ENCODE results near the gene TSPAN19. TPM values are rescaled to one million over a fixed set of nuclear protein-coding genes. Genes with fewer than 3 reads are reported as not detected.

Gene TSPAN19
- total and polyA plus RNA-seq, 2 of the 13 experiments (the other 11 are each of a cell fraction or from before 2014, with no cell fraction given): not detected

GRCh38 chr12:84986117-84986516, 50.0 kb downstream of the TSPAN19 start:
- Histone ChIP-seq H3K79me2 (ENCODE audit: insufficient read depth, low read length) (no peaks in the 10 kb centered on the region), H3K4me3 (replicated peaks in 1 of 3; ENCODE audit: insufficient read depth in 1 of 3, low read depth in 2 of 3, low read length in 3 of 3) (no peak overlapping the region), H3K9ac (ENCODE audit: insufficient read depth, low read depth, low read length) (no peak overlapping the region), H3K9me3 (ENCODE audit: low read length) (no peaks in the 10 kb centered on the region), H3K4me1 (ENCODE audit: insufficient read depth, low read length) (no peaks in the 10 kb centered on the region), H3K27me3 (ENCODE audit: control insufficient read depth in 1 of 2, insufficient read depth in 2 of 2, low read length in 2 of 2) (no peaks in the 10 kb centered on the region), H3K27ac (ENCODE audit: extremely low read length, insufficient read depth, low read length) (no peak overlapping the region), H4K20me1 (ENCODE audit: insufficient read depth, low read length) (no peaks in the 10 kb centered on the region), H2AFZ (ENCODE audit: low read length) (no peak overlapping the region), H3K4me2 (ENCODE audit: low read depth, low read length) (no peak overlapping the region), H3K36me3 (replicated peaks in 1 of 2; ENCODE audit: control insufficient read depth in 1 of 2, insufficient read depth in 2 of 2, low read length in 2 of 2) (no peaks in the 10 kb centered on the region)
- ChIA-PET CTCF (ENCODE audit: low intra/inter-chr PET ratio, low total read pairs) (no interaction called here), POLR2A (no interaction called here)
- DNase-seq (ENCODE audit: low spot score) (no peak), FAIRE-seq (no peak), ATAC-seq (no peak)
- WGBS (ENCODE audit: low lambda C conversion rate): 1% methylated on average over 2 of the region's 2 CpGs
- in situ Hi-C loops (cut with HindIII; ENCODE audit: extremely low pct_ligation_motif_present, low pct_unique_long_range_greater_than_20kb) (no loop called here), intact Hi-C loops (cut with micrococcal nuclease; ENCODE audit: unreplicated experiment) (no loop called here)
- TF ChIP-seq REXO4 (CRISPR knock-in tag; IDR thresholded peaks at IDR 0.05; ENCODE audit: borderline replicate concordance) (no peak), ZNF562 (CRISPR knock-in tag; IDR thresholded peaks at IDR 0.05; ENCODE audit: borderline replicate concordance) (no peak), WIZ (CRISPR knock-in tag; IDR thresholded peaks at IDR 0.05) (no peak), AHR (CRISPR knock-in tag; IDR thresholded peaks at IDR 0.05) (no peak), RFXANK (CRISPR knock-in tag; IDR thresholded peaks at IDR 0.05) (no peak), ZNF749 (CRISPR knock-in tag; IDR thresholded peaks at IDR 0.05; ENCODE audit: borderline replicate concordance) (no peak), ZBTB46 (CRISPR knock-in tag; IDR thresholded peaks at IDR 0.05; ENCODE audit: borderline replicate concordance) (no peak), ISX (CRISPR knock-in tag; conservative IDR thresholded peaks at IDR 0.05) (no peak), ZNF879 (CRISPR knock-in tag; IDR thresholded peaks at IDR 0.05) (no peak), MTA1 (CRISPR knock-in tag; IDR thresholded peaks at IDR 0.05; ENCODE audit: borderline replicate concordance) (no peak), ZNF468 (CRISPR knock-in tag; IDR thresholded peaks at IDR 0.05) (no peak), NFE2 (CRISPR knock-in tag; IDR thresholded peaks at IDR 0.05) (no peak), PITX1 (CRISPR knock-in tag; IDR thresholded peaks at IDR 0.05) (no peak), TBL1XR1 (IDR thresholded peaks at IDR 0.05; ENCODE audit: borderline replicate concordance, low read length, partially characterized antibody) (no peak), ZNF691 (CRISPR knock-in tag; IDR thresholded peaks at IDR 0.05; ENCODE audit: borderline replicate concordance, low read depth) (no peak), DDIT3 (CRISPR knock-in tag; IDR thresholded peaks at IDR 0.05) (no peak), ZNF782 (CRISPR knock-in tag; IDR thresholded peaks at IDR 0.05; ENCODE audit: borderline replicate concordance) (no peak), MXD4 (CRISPR knock-in tag; IDR thresholded peaks at IDR 0.05) (no peak)
- TF ChIP-seq, protein P1, sequence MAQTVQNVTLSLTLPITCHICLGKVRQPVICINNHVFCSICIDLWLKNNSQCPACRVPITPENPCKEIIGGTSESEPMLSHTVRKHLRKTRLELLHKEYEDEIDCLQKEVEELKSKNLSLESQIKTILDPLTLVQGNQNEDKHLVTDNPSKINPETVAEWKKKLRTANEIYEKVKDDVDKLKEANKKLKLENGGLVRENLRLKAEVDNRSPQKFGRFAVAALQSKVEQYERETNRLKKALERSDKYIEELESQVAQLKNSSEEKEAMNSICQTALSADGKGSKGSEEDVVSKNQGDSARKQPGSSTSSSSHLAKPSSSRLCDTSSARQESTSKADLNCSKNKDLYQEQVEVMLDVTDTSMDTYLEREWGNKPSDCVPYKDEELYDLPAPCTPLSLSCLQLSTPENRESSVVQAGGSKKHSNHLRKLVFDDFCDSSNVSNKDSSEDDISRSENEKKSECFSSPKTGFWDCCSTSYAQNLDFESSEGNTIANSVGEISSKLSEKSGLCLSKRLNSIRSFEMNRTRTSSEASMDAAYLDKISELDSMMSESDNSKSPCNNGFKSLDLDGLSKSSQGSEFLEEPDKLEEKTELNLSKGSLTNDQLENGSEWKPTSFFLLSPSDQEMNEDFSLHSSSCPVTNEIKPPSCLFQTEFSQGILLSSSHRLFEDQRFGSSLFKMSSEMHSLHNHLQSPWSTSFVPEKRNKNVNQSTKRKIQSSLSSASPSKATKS (CRISPR knock-in tag; IDR thresholded peaks at IDR 0.05): no peak
- BruUV-seq (replicated peaks): no TSS peak
